Ishikawa (cell line): ENCODE results near the gene CFAP77.

Source experiments
- CEBPB ChIP-seq: IDR thresholded peaks from 2 replicates; pipeline ENCODE4 v1.6.1; 2012
- CREB1 ChIP-seq: IDR thresholded peaks from 2 replicates; pipeline ENCODE4 v1.6.1; 2012; ENCODE audit warnings: low read depth
- EGR1 ChIP-seq: IDR thresholded peaks from 2 replicates; pipeline ENCODE4 v1.6.1; 2012
- EP300 ChIP-seq: IDR thresholded peaks from 2 replicates; pipeline ENCODE4 v1.6.1; 2012; ENCODE audit warnings: borderline replicate concordance
- FOXM1 ChIP-seq: IDR thresholded peaks from 2 replicates; pipeline ENCODE4 v1.6.1; 2012; ENCODE audit warnings: low read depth, borderline replicate concordance
- NFIC ChIP-seq: IDR thresholded peaks from 2 replicates; pipeline ENCODE4 v1.6.1; 2012
- RAD21 ChIP-seq: IDR thresholded peaks from 2 replicates; pipeline ENCODE4 v1.6.1; 2012; ENCODE audit warnings: low read depth
- TAF1 ChIP-seq: IDR thresholded peaks from 2 replicates; pipeline ENCODE4 v1.6.1; 2012; ENCODE audit warnings: low read depth, mild to moderate bottlenecking
- TCF12 ChIP-seq: IDR thresholded peaks from 2 replicates; pipeline ENCODE4 v1.6.1; 2012; ENCODE audit warnings: low read depth
- TEAD4 ChIP-seq: IDR thresholded peaks from 2 replicates; pipeline ENCODE4 v1.6.1; 2012
- YY1 ChIP-seq: IDR thresholded peaks from 2 replicates; pipeline ENCODE4 v1.6.1; 2012; ENCODE audit warnings: low read depth
- ZBTB7A ChIP-seq: IDR thresholded peaks from 2 replicates; pipeline ENCODE4 v1.6.1; 2012; ENCODE audit warnings: low read depth
- TF ChIP-seq, protein P1 (sequence below): IDR thresholded peaks from 2 replicates; pipeline ENCODE4 v1.6.1; 2012
- TF ChIP-seq, protein P2 (sequence below): IDR thresholded peaks from 2 replicates; pipeline ENCODE4 v1.6.1; 2012; ENCODE audit warnings: low read depth, mild to moderate bottlenecking
- TF ChIP-seq, protein P3 (sequence below): IDR thresholded peaks from 2 replicates; pipeline ENCODE4 v1.6.1; 2012

The CFAP77 gene

DNA sequence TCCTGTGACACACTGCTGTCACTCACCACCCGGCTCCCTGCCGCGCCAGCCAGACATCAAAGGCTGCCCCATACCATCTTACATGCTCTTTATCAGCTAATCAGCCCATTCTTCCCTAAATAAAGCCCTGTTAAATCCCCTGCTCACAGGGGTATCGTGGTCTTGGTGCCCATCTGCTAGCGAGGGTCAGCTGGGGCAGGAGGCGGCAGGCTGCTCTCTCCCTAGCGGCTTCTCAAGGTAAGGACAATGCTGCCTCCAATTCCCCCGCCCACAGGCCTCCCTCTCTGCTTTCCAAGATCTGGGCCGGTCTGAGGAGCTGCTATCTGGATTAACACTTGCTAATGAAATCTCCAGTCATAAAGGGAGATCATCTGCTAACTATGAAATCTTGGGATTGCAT lies 199.2 kb downstream of the CFAP77 start:
- TF ChIP-seq TAF1 (no peak), FOXM1 (no peak), TEAD4 (no peak), CEBPB (no peak), ZBTB7A (no peak), RAD21 (no peak), EGR1 (no peak), YY1 (no peak)
- TF ChIP-seq, protein P1, sequence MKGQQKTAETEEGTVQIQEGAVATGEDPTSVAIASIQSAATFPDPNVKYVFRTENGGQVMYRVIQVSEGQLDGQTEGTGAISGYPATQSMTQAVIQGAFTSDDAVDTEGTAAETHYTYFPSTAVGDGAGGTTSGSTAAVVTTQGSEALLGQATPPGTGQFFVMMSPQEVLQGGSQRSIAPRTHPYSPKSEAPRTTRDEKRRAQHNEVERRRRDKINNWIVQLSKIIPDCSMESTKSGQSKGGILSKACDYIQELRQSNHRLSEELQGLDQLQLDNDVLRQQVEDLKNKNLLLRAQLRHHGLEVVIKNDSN, result no peak
- TF ChIP-seq, protein P2, sequence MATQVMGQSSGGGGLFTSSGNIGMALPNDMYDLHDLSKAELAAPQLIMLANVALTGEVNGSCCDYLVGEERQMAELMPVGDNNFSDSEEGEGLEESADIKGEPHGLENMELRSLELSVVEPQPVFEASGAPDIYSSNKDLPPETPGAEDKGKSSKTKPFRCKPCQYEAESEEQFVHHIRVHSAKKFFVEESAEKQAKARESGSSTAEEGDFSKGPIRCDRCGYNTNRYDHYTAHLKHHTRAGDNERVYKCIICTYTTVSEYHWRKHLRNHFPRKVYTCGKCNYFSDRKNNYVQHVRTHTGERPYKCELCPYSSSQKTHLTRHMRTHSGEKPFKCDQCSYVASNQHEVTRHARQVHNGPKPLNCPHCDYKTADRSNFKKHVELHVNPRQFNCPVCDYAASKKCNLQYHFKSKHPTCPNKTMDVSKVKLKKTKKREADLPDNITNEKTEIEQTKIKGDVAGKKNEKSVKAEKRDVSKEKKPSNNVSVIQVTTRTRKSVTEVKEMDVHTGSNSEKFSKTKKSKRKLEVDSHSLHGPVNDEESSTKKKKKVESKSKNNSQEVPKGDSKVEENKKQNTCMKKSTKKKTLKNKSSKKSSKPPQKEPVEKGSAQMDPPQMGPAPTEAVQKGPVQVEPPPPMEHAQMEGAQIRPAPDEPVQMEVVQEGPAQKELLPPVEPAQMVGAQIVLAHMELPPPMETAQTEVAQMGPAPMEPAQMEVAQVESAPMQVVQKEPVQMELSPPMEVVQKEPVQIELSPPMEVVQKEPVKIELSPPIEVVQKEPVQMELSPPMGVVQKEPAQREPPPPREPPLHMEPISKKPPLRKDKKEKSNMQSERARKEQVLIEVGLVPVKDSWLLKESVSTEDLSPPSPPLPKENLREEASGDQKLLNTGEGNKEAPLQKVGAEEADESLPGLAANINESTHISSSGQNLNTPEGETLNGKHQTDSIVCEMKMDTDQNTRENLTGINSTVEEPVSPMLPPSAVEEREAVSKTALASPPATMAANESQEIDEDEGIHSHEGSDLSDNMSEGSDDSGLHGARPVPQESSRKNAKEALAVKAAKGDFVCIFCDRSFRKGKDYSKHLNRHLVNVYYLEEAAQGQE, result no peak

DNA sequence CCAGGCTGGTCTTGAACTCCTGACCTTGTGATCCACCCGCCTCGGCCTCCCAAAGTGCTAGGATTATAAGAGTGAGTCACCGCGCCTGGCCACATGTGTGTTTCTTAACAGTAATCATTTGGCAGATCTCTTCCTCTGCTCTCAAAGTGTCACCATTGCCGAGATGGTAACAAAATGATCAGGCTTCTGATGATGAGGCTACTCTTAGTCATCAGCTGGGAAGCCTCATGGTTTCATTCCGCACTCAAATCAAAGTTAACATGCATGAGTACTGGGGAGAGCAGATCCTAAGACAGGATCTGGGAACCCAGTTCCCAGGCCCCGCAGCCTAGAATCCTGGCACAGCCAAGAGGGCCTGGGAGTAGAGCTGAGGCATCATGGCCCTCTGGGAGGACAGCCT lies 199.8 kb downstream of the CFAP77 start:
- no peak for TF ChIP-seq NFIC
- TF ChIP-seq YY1, result no peak
- no peak for TF ChIP-seq EP300
- TF ChIP-seq CEBPB, result no peak

DNA sequence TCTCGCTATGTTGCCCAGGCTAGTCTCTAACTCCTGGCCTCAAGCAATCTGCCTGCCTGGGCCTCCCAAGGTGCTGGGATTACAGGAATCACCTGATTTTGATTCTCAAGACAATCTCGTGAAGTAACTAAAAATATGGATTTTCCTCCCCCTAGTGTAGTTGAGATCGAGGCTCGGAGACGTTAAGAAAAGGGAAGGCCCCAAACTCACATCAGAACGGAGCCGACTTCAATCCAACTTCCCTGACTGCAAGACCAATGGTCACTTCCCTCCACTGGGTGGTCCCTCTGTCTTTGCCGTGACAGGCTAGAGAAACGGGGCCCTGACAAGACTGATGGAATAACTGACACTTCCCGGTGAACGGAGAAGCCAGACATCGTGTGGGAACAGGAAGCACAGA lies 200.7 kb downstream of the CFAP77 start:
- TF ChIP-seq NFIC (no peak), CEBPB (no peak)
- TF ChIP-seq, protein P3, sequence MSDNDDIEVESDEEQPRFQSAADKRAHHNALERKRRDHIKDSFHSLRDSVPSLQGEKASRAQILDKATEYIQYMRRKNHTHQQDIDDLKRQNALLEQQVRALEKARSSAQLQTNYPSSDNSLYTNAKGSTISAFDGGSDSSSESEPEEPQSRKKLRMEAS, result no peak

DNA sequence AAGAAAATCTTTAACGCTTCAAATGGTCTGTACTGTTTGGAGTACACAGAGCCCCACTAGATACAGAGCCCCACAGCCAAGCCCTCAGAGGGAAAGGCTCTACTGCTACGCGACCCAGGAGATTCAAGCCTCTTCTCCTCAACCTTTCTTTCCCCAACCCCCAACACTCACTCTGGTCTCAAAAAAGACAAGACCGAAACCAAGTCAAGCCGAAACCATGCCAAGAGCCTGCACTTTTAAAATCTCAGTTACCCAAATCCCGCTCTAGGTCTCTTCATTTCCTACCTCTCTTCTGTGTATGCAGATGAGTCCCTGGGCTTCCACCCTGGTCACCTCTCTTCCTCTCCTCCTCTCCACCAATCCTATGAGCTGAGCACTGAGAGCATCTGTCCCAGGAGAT lies 204.3 kb downstream of the CFAP77 start:
- TF ChIP-seq FOXM1 (no peak), RAD21 (no peak), CEBPB (no peak), EGR1 (no peak), TEAD4 (no peak), NFIC (no peak), CREB1 (no peak), EP300 (no peak), TCF12 (no peak), ZBTB7A (no peak), YY1 (no peak), TAF1 (no peak)
- TF ChIP-seq, protein P3, result no peak
- TF ChIP-seq, protein P2, result no peak
- TF ChIP-seq, protein P1, result no peak

DNA sequence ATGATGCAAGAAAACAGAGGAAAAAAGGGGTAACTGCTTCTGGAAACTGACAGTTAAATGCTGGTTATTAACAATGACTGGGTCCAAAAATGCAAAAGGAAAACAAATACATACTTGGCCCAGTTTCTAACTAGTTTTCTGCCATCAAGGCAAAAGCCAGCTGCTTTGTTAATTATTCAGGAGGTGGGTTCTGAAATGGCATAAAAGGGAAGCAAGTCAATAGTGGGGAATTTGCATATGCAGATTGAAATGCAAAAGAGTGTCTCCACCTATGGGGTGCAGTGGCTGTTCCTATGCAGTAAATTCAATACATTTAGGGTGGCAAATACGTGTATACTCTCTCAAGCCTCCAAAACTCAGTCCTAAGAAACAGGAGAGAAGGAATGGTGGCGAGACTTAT lies 205.8 kb downstream of the CFAP77 start:
- TF ChIP-seq TCF12, result no peak
- TF ChIP-seq, protein P2, result no peak
- no peak for TF ChIP-seq ZBTB7A
- TF ChIP-seq EP300, result no peak
- TF ChIP-seq, protein P3, result no peak
- TF ChIP-seq TAF1, result no peak
- TF ChIP-seq EGR1, result no peak
- TF ChIP-seq NFIC, result no peak
- no peak for TF ChIP-seq CEBPB
- no peak for TF ChIP-seq RAD21
- no peak for TF ChIP-seq FOXM1
- no peak for TF ChIP-seq CREB1
- TF ChIP-seq, protein P1, result no peak
- no peak for TF ChIP-seq TEAD4
- no peak for TF ChIP-seq YY1
